Stimulated activated CD8-positive, alpha-beta memory T cell treated with anti-CD3 and anti-CD28 coated beads, Interleukin-4, amount 100 ng/mL, for 1 hour (primary cell): ENCODE data around the gene SLC35G1.

Source experiments
- DNase-seq, 2 donors: peaks; one replicate each; pipeline ENCODE4 v3.0.0-alpha.2; 2020; ENCODE audit warnings: low read depth in 2 of 2, low spot score in 1 of 2

Gene SLC35G1

DNA sequence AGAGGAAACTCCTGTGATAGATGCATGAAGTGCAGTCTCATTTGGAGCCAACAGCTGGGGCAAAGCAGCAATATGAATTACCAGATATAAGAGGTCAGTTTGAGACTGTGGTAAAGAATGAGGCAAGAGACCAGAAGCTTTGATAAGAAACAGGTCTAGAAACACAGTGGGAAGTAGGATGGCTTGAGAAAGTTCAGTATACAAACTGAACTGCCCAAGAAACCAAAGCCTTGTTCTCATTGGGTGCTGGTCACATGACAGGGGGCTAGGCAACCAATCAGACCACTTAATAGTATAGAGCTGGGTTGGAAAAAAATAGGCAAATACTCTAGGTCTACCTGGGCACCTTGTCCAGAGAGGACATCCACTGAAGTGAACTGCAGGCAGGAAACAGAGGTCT, 53.7 kb downstream of the SLC35G1 start:
- DNase-seq = no peak

DNA sequence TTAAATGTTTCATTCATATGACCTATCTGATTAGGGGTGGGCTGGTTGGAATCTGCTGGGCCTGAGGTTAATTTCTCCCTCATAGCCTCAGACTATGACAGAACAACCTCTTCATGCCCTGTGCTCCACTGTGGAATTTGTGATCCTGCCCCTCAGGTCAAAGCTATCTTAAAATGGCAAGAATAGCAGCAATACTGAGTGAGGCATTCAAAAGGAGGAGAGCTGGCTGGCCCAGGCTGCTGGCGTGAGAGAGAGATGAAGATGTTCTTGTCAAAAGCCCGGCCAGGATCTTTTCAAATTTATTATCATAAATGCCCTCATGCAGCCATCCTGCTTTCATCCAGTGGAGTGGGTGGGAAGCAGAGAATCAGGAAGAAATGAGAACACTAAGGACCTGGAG, 58.1 kb downstream of the SLC35G1 start:
- DNase-seq = no peak
